ENCODE results near the gene HOXD9. TPM values are rescaled to one million over a fixed set of nuclear protein-coding genes. Genes with fewer than 3 reads are reported as not detected.

HOXD9 gene
- polyA plus RNA-seq, 1 of the 3 experiments (the other 2 are of a cell fraction), result 4.8 TPM

DNA sequence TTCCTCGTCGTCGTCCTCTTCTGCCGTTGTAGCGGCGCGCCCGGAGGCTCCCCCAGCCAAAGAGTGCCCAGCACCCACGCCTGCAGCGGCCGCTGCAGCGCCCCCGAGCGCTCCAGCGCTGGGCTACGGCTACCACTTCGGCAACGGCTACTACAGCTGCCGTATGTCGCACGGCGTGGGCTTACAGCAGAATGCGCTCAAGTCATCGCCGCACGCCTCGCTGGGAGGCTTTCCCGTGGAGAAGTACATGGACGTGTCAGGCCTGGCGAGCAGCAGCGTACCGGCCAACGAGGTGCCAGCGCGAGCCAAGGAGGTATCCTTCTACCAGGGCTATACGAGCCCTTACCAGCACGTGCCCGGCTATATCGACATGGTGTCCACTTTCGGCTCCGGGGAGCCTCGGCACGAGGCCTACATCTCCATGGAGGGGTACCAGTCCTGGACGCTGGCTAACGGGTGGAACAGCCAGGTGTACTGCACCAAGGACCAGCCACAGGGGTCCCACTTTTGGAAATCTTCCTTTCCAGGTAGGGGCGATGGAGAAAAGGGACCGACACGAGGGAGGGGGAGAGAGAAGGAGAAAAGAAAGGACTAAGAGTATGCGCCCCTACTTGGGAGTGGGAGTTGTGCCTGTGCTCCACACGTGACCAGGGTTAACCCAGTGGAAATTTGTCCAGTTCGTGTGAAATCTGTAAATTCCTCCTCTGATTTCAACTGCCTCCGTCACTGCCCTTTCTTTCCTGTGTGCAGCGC lies 29.2 kb upstream of the HOXD9 start (continued):
- TF ChIP-seq EP300 (IDR thresholded peaks at IDR 0.05; ENCODE audit: borderline replicate concordance in 1 of 2, low read depth in 1 of 2, low read length in 1 of 2), result no peak
- TF ChIP-seq SIN3A (IDR thresholded peaks at IDR 0.05; ENCODE audit: borderline replicate concordance, low read depth, low read length), result no peak
- TF ChIP-seq NRF1 (IDR thresholded peaks at IDR 0.05; ENCODE audit: low read depth, low read length), result no peak
- TF ChIP-seq, protein P1, sequence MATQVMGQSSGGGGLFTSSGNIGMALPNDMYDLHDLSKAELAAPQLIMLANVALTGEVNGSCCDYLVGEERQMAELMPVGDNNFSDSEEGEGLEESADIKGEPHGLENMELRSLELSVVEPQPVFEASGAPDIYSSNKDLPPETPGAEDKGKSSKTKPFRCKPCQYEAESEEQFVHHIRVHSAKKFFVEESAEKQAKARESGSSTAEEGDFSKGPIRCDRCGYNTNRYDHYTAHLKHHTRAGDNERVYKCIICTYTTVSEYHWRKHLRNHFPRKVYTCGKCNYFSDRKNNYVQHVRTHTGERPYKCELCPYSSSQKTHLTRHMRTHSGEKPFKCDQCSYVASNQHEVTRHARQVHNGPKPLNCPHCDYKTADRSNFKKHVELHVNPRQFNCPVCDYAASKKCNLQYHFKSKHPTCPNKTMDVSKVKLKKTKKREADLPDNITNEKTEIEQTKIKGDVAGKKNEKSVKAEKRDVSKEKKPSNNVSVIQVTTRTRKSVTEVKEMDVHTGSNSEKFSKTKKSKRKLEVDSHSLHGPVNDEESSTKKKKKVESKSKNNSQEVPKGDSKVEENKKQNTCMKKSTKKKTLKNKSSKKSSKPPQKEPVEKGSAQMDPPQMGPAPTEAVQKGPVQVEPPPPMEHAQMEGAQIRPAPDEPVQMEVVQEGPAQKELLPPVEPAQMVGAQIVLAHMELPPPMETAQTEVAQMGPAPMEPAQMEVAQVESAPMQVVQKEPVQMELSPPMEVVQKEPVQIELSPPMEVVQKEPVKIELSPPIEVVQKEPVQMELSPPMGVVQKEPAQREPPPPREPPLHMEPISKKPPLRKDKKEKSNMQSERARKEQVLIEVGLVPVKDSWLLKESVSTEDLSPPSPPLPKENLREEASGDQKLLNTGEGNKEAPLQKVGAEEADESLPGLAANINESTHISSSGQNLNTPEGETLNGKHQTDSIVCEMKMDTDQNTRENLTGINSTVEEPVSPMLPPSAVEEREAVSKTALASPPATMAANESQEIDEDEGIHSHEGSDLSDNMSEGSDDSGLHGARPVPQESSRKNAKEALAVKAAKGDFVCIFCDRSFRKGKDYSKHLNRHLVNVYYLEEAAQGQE (IDR thresholded peaks at IDR 0.05; ENCODE audit: low read depth, low read length), result no peak
- no peak for TF ChIP-seq FOSL2 (IDR thresholded peaks at IDR 0.05; ENCODE audit: borderline replicate concordance, low read depth)
- no peak for TF ChIP-seq TAF1 (IDR thresholded peaks at IDR 0.05; ENCODE audit: borderline replicate concordance, low read depth, low read length)

DNA sequence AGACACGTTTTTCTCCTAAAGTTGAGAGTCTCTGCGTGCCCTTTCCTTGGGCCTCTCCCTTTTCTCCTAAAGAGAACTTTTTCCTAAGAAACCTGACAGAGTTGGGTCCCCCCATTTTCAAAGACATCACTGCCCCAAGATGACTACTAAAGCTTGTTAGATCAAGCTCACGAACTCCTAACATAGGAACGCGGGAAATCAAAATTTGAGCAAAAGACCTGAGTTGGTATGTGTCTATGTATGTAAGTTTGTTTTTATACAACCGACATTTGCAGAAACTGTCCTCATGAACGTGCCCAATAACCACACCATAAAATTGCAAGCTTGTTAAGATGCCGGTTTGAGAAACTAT lies 28.6 kb upstream of the HOXD9 start:
- Histone ChIP-seq H4K20me1 (ENCODE audit: insufficient read depth) (no peaks in the 10 kb centered on the region), H3K9me2 (no peaks in the 10 kb centered on the region), H3K27ac (ENCODE audit: low read depth in 2 of 2, low read length in 1 of 2) (no peak overlapping the region), H3K79me2 (ENCODE audit: insufficient read depth) (no peaks in the 10 kb centered on the region), H3K9ac (no peak overlapping the region), H2AFZ (ENCODE audit: low read depth) (no peak overlapping the region), H3K4me1 (ENCODE audit: control insufficient read depth in 1 of 2, insufficient read depth in 2 of 2, low read depth in 1 of 2, low read length in 1 of 2) (peaks cover 0 to 25% of the 10 kb centered on the region in 2 experiments; a peak in 2 of 4 replicates), H3K36me3 (replicated peaks in 1 of 2; ENCODE audit: control insufficient read depth in 1 of 2, insufficient read depth in 2 of 2, low read length in 1 of 2) (no peaks in the 10 kb centered on the region), H3K27me3 (ENCODE audit: insufficient read depth) (peaks cover 94% of the 10 kb centered on the region), H3K4me3 (ENCODE audit: low read depth in 2 of 2, low read length in 1 of 2) (no peak overlapping the region), H3K9me3 (no peaks in the 10 kb centered on the region), H3K4me2 (no peak overlapping the region), H3F3A (replicated peaks; ENCODE audit: insufficient read depth) (no peaks in the 10 kb centered on the region)
- POLR2A ChIA-PET, result no interaction called here
- no peak for DNase-seq
- TF ChIP-seq EZH2phosphoT487 (IDR thresholded peaks at IDR 0.05; ENCODE audit: borderline replicate concordance, low read depth) (peak; percentile 0; the same call in 1 of the 2 replicates), FOXJ3 (CRISPR knock-in tag; IDR thresholded peaks at IDR 0.05) (no peak)
- TF ChIP-seq, protein P2, sequence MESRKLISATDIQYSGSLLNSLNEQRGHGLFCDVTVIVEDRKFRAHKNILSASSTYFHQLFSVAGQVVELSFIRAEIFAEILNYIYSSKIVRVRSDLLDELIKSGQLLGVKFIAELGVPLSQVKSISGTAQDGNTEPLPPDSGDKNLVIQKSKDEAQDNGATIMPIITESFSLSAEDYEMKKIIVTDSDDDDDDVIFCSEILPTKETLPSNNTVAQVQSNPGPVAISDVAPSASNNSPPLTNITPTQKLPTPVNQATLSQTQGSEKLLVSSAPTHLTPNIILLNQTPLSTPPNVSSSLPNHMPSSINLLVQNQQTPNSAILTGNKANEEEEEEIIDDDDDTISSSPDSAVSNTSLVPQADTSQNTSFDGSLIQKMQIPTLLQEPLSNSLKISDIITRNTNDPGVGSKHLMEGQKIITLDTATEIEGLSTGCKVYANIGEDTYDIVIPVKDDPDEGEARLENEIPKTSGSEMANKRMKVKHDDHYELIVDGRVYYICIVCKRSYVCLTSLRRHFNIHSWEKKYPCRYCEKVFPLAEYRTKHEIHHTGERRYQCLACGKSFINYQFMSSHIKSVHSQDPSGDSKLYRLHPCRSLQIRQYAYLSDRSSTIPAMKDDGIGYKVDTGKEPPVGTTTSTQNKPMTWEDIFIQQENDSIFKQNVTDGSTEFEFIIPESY (IDR thresholded peaks at IDR 0.05; ENCODE audit: borderline replicate concordance, low read depth), result no peak
- 40% methylated on average over 8 of the region's 8 CpGs for WGBS (ENCODE audit: low lambda C conversion rate)
- CTCF ChIA-PET, result interaction anchor here (1.0 to 13.5 kb wide), 7 partner anchors 11 to 1064 kb away, joined by 3 to 264 read pairs (median 4); partner anchors contain the start of genes EVX2, HOXD10 and HOXD11
